Activated CD8-positive, alpha-beta memory T cell treated with anti-CD3 and anti-CD28 coated beads for 36 hours (primary cell): Measurements from ENCODE around the gene HPSE. TPM values are rescaled to one million over a fixed set of nuclear protein-coding genes. Genes with fewer than 3 reads are reported as not detected.

Experiments used
- CTCF ChIA-PET: fragments of 350-600 bp; sonication (Branson Sonifier 250); formaldehyde crosslinking; loops from one replicate; lab custom pipeline; 2021; ENCODE audit warnings: antibody characterized with exemption; lab: Charles Lee
- POLR2A ChIA-PET: fragments of 350-600 bp; sonication (Branson Sonifier 250); formaldehyde crosslinking; loops from one replicate; lab custom pipeline; 2021; ENCODE audit warnings: antibody characterized with exemption; lab: Charles Lee
- total RNA-seq, 2 experiments: library from RNA; stranded (reverse); gene quantifications; one replicate each; pipeline ENCODE4 v1.2.3, GENCODE V29; 2021

The HPSE gene
- total RNA-seq, 2 experiments from 2014 or later, result 7.1 to 7.6 TPM

- ChIA-PET POLR2A (no interaction called here), CTCF (no interaction called here)
Observed at GRCh38 chr4:83263106-83263505, 71.5 kb downstream of the HPSE start.

- POLR2A ChIA-PET, result no interaction called here
- CTCF ChIA-PET, result no interaction called here
Observed at GRCh38 chr4:83262682-83263081, 72.0 kb downstream of the HPSE start.

GRCh38 chr4:83261307-83261706 is 73.3 kb downstream of the HPSE start:
- ChIA-PET CTCF (interaction anchor here (0.7 to 1.4 kb wide), 4 partner anchors 9 to 250 kb away, joined by 3 read pairs; no protein-coding TSS in a partner anchor), POLR2A (no interaction called here)

- ChIA-PET CTCF (interaction anchor here (0.9 to 1.4 kb wide), 5 partner anchors 20 to 185 kb away, joined by 3 to 4 read pairs (median 4); no protein-coding TSS in a partner anchor), POLR2A (no interaction called here)
Observed at GRCh38 chr4:83259586-83259985, 75.1 kb downstream of the HPSE start.

GRCh38 chr4:83258461-83258860 is 76.2 kb downstream of the HPSE start:
- CTCF ChIA-PET, result no interaction called here
- POLR2A ChIA-PET, result no interaction called here

- POLR2A ChIA-PET, result no interaction called here
- CTCF ChIA-PET, result no interaction called here
Observed at GRCh38 chr4:83257811-83258210, 76.8 kb downstream of the HPSE start.

GRCh38 chr4:83255584-83255983 is 79.1 kb downstream of the HPSE start:
- POLR2A ChIA-PET, result no interaction called here
- CTCF ChIA-PET, result interaction anchor here (1.0 kb wide), 1 partner anchor 37 kb away, joined by 3 read pairs; no protein-coding TSS in a partner anchor

- POLR2A ChIA-PET, result interaction anchor here (0.7 kb wide), 1 partner anchor 17 kb away, joined by 3 read pairs; no protein-coding TSS in a partner anchor
- CTCF ChIA-PET, result interaction anchor here (0.6 to 2.0 kb wide), 8 partner anchors 14 to 266 kb away, joined by 3 to 5 read pairs (median 3); no protein-coding TSS in a partner anchor
Observed at GRCh38 chr4:83252782-83253405, 81.8 kb downstream of the HPSE start.

- POLR2A ChIA-PET, result no interaction called here
- CTCF ChIA-PET, result interaction anchor here (1.2 to 2.0 kb wide), 5 partner anchors 9 to 177 kb away, joined by 3 to 5 read pairs (median 4); no protein-coding TSS in a partner anchor
Observed at GRCh38 chr4:83251447-83251830, 83.2 kb downstream of the HPSE start.

GRCh38 chr4:83250687-83251446 is 83.8 kb downstream of the HPSE start:
- POLR2A ChIA-PET, result no interaction called here
- CTCF ChIA-PET, result interaction anchor here (1.2 to 1.6 kb wide), 4 partner anchors 10 to 176 kb away, joined by 3 to 5 read pairs (median 4); no protein-coding TSS in a partner anchor

GRCh38 chr4:83248486-83248885 is 86.2 kb downstream of the HPSE start:
- ChIA-PET POLR2A (no interaction called here), CTCF (no interaction called here)

GRCh38 chr4:83247415-83248357 is 87.0 kb downstream of the HPSE start:
- POLR2A ChIA-PET, result no interaction called here

More at GRCh38 chr4:83247415-83248357, 87.0 kb downstream of the HPSE start:
- CTCF ChIA-PET, result no interaction called here

Other genes starting within 250 kb of the HPSE start
- gene PLAC8, start 220.1 kb downstream of the HPSE start, total RNA-seq, result 10 to 100 TPM; 14.0 to 14.5 TPM
- 10 to 100 TPM; 23.4 to 23.9 TPM for gene COQ2, start 50.0 kb downstream of the HPSE start, total RNA-seq
- 10 to 100 TPM; 10.9 to 11.7 TPM for gene HELQ, start 121.0 kb upstream of the HPSE start, total RNA-seq
- 10 to 100 TPM; 72.3 to 84.5 TPM for gene MRPS18C, start 121.2 kb upstream of the HPSE start, total RNA-seq
- gene ABRAXAS1, start 150.3 kb upstream of the HPSE start, total RNA-seq, result 10 to 100 TPM in 1 of 2 experiments, 1 to 10 TPM in 1; 9.7 to 10.5 TPM
- gene GPAT3, start 201.3 kb upstream of the HPSE start, total RNA-seq, result 1 to 10 TPM; 4.1 to 5.0 TPM